GM12801 (cell line): Measurements from ENCODE around the gene EPHA6.

Experiments
- CTCF ChIP-seq: IDR thresholded peaks from one replicate; pipeline ENCODE4 v1.5.1; 2011; ENCODE audit warnings: control low read depth; ENCODE audit not compliant: insufficient read length; ENCODE audit errors: extremely low read depth

The EPHA6 gene

GRCh38 chr3:97692831-97693230 is 878.4 kb downstream of the EPHA6 start:
- no peak for TF ChIP-seq CTCF

GRCh38 chr3:97694876-97695275 is 880.5 kb downstream of the EPHA6 start:
- TF ChIP-seq CTCF = no peak

GRCh38 chr3:97698691-97699090 is 884.3 kb downstream of the EPHA6 start:
- no peak for TF ChIP-seq CTCF

- no peak for TF ChIP-seq CTCF
Observed at GRCh38 chr3:97699889-97700288, 885.5 kb downstream of the EPHA6 start.

GRCh38 chr3:97705764-97706163 is 891.4 kb downstream of the EPHA6 start:
- no peak for TF ChIP-seq CTCF

- TF ChIP-seq CTCF = no peak
Observed at GRCh38 chr3:97706226-97706625, 891.8 kb downstream of the EPHA6 start.

GRCh38 chr3:97711654-97712053 is 897.3 kb downstream of the EPHA6 start:
- TF ChIP-seq CTCF = no peak

GRCh38 chr3:97712919-97713318 is 898.5 kb downstream of the EPHA6 start:
- no peak for TF ChIP-seq CTCF
